NOMO-1 treated with dmso at 0.1 percent for 144 hours (cell line): ENCODE measurements around the gene C13orf46.
"Not testable (repeated sequence)": the region's sequence is repeated elsewhere in the genome, so short reads cannot be mapped to it uniquely, and the experiment has no call there.

Source experiments
- DNase-seq: peaks from one replicate; lab custom pipeline; 2025; ENCODE audit not compliant: unreplicated experiment; lab: John Stamatoyannopoulos, UW

Gene C13orf46

GRCh38 chr13:113973218-113974164, at the start of gene C13orf46:
Gene C13orf46, minus strand, starts transcription at chr13:113974076. Its CDS starts 79 bp downstream, at chr13:113973997.
- no peak for DNase-seq

GRCh38 chr13:114022876-114023275, 49.0 kb upstream of the C13orf46 start:
- no peak for DNase-seq

DNA sequence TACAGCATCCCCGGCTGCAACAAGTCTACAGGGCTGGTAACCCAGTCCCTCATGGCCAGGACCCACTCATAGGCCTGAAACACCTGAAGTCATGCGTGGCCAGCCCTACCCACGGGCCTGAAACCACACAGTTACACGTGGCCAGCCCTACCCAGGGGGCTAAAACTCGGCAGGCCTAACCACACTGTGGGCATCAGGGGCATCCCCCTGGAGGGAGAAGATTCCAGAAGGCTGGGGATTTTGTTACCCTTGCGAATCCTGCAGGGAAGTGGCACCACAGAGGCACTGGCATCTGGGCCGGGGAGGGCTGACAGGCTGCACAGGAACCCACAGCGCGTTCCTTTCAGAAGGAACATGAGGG, 48.4 kb upstream of the C13orf46 start:
- DNase-seq, result no peak

DNA sequence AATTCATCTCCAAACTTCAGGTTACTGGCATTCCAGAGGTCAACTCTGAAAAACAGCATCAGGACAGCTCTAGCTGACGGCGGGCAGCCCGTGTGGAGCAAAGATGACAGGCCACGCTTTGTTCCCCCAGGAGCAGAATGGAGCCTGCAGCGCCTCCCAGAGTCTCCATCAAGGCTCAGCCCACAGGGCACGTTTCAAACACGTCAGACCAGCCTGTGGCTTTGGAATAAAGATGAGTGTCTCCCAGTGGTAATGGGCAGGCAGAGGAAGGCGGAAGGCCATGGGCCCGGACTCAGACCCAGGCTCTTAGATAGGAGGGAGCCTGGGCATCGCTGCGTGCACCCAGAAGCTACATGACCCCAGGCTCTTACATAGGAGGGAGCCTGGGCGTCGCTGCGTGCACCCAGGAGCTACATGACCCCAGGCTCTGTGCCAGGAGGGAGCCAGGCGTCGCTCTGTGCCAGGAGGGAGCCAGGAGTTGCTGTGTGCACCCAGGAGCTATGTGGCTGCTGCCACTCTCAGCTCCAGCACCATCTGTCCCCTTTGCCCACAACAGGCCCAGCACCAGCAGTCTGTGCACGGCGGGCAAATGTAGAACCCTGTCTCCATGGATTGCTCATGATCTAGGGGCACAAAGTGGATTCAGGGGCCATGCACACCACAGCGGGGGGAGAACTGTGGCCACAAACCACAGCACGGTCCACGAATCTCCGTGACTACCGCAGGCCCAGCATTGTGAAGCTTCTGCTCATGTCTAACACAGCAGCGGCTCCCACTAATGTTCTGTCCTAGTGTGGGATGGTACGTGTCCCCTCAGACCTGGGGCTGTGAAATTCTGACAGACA, 47.8 kb upstream of the C13orf46 start:
- DNase-seq, result no peak

DNA sequence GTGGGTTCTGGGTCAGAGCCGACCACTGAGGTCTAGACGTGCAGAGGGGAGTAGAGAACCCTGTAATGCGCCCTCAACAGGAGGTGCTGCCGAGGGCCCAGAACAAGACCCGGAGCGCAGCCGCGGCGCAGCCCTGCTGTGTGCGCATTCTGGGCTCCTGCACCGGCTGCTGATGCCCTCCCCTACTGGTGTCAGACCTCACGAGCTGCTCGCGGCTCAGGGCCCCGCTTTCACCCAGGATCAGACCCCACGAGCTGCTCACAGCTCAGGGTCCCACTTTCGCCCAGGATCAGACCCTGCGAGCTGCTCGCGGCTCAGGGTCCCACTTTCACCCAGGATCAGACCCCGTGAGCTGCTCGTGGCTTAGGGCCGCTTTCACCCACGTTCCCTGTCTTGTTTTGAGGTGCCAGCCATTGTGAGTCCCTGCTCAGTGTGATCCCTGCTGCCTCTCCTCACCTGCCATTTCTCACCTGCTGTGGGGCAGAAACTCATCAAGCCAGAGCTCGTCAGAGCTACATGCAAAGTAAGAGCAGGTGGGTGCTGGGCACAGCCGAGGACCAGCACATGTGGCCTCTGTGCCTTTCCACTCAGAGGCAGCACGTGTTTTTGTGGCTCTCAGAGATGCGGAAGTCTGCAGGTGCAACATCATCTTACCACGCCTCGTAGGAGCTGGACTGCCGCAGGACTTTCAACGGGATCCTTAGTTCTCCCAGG, 47.0 kb upstream of the C13orf46 start:
- no peak for DNase-seq

DNA sequence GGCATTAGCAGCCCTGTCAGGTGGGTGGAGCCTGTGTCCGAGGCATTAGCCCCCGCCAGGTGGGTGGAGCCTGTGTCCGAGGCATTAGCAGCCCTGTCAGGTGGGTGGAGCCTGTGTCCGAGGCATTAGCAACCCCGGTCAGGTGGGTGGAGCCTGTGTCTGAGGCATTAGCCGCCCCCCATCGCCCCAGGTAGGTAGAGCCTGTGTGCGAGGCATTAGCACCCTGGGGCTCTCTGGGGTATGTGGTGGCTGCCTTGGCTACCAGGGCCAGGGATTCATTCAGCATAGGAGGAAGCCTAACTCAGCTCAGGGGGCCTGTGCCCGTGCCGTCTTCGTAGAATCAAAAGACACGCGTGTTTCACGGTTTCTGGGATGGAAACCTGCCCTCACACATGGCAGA, 46.3 kb upstream of the C13orf46 start:
- not testable (repeated sequence) for DNase-seq

DNA sequence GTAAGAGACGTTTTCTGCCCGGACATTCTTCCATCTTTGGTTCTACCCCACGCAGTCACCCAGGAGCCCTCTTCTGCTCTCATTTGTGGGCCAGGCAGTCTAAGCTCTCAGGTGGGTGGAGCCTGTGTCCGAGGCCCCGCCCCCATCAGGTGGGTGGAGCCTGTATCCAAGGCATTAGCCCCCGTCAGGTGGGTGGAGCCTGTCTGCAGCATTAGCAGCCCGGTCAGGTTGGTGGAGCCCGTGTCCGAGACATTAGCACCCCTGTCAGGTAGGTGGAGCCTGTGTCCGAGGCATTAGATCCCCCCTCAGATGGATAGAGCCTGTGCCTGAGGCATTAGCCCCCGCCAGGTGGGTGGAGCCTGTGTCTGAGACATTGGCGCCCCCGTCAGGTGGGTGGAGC, 45.5 kb upstream of the C13orf46 start:
- no peak for DNase-seq

DNA sequence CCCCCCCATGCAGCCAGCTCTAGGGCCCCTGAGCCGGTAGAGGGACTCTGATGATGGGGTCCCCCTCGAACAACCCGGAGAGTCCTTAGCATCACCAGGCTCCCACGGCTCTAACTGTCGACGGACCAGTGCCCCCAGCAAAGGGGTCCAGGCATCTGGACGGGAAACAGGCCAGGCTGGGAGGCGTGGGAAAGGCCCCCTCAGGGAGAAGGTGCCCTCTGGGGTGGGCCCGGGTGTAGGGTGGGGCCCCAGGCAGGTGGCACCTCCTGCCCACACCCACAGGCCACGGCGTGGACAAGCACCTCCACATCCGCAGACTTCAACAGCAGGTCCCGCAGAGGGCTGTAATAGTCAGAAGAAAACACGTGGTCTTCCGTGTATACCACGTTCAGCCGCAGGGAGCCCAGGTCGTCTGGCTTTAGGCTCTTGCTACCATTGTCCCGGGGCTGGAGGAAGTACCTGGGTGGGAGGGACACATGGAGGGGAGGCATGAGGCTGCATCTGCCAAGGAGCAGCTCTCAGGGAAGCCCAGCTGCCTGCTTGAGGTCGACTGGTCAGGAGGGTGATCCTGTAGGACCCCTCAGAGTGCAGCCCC, 44.7 kb upstream of the C13orf46 start:
- no peak for DNase-seq

DNA sequence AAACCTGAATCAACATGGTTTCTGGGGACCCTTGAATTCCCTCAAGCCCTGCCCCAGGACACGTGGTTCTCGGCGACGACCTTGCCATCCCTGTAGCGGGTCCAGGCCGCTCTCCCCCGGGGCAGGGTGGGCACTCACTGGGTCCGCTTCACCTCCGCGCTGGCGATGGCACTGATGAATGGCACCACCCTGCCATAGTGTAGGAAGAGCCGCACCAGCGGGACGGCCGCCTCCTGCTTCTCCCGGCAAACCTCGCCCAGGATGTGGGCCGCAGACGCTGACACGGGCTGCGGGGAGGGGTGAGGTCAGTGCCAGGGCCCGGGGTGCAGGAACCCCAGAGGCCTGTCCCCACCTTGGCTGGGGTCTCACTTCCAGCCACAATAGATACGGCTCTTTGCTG, 44.1 kb upstream of the C13orf46 start:
- no peak for DNase-seq

GRCh38 chr13:114017028-114017630, 43.3 kb upstream of the C13orf46 start:
- DNase-seq, result no peak

GRCh38 chr13:114016321-114017027, 42.6 kb upstream of the C13orf46 start:
- DNase-seq, result no peak

GRCh38 chr13:114015969-114016295, 42.1 kb upstream of the C13orf46 start:
- DNase-seq, result no peak

GRCh38 chr13:114015111-114015968, 41.5 kb upstream of the C13orf46 start:
- DNase-seq, result no peak

- no peak for DNase-seq
Measured at GRCh38 chr13:114013952-114014629, 40.2 kb upstream of the C13orf46 start.

- no peak for DNase-seq
Measured at GRCh38 chr13:114013336-114013735, 39.5 kb upstream of the C13orf46 start.

- no peak for DNase-seq
Measured at GRCh38 chr13:114012921-114013320, 39.0 kb upstream of the C13orf46 start.

DNA sequence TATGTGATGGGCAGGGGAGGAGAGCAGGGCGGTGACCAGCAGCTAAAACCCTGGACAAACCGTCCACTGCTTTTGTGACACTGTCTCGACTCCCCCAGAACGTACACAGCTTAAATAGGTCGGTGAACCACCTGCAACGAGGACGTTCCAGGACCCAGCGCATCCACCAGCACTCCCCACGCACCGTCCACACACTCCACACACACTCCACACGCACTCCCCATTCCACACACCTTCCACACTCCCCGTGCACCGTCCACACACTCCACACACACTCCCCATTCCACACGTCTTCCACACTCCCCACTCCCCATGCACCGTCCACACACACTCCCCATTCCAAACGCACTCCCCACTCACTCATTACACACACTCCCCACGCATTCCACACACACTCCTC, 38.3 kb upstream of the C13orf46 start:
- DNase-seq, result no peak

GRCh38 chr13:114011226-114011625, 37.4 kb upstream of the C13orf46 start:
- DNase-seq, result no peak
